Measurements from ENCODE around the gene UNC80.

Gene UNC80

GRCh38 chr2:209808521-209808920, 36.9 kb downstream of the UNC80 start:
- no peak for DNase-seq

- DNase-seq = no peak
These were observed 37.6 kb downstream of the UNC80 start for GRCh38 chr2:209809256-209809655.

GRCh38 chr2:209817844-209818271, 46.2 kb downstream of the UNC80 start:
- no peak for DNase-seq

GRCh38 chr2:209818939-209819338, 47.3 kb downstream of the UNC80 start:
- DNase-seq = no peak

GRCh38 chr2:209821806-209822205, 50.2 kb downstream of the UNC80 start:
- DNase-seq = peak in 1 of 3 donors; percentile 23

- DNase-seq = no peak
These were observed 51.9 kb downstream of the UNC80 start for GRCh38 chr2:209823484-209823883.

- DNase-seq = no peak
These were observed 52.8 kb downstream of the UNC80 start for GRCh38 chr2:209824391-209824790.

GRCh38 chr2:209830722-209831465, 59.3 kb downstream of the UNC80 start:
- no peak for DNase-seq

- no peak for DNase-seq
These were observed 63.1 kb downstream of the UNC80 start for GRCh38 chr2:209834767-209835166.

- DNase-seq = no peak
These were observed 68.8 kb downstream of the UNC80 start for GRCh38 chr2:209840434-209840833.

- peak in 1 of 3 donors; percentile 14 for DNase-seq
These were observed 74.0 kb downstream of the UNC80 start for GRCh38 chr2:209845666-209846065.

- DNase-seq = no peak
These were observed 93.2 kb downstream of the UNC80 start for GRCh38 chr2:209864716-209865295.

- DNase-seq = no peak
These were observed 96.8 kb downstream of the UNC80 start for GRCh38 chr2:209868271-209868994.

GRCh38 chr2:209870067-209870466, 98.4 kb downstream of the UNC80 start:
- DNase-seq = no peak

- DNase-seq = peak in 1 of 3 donors; percentile 0
These were observed 101.0 kb downstream of the UNC80 start for GRCh38 chr2:209872675-209873074.

GRCh38 chr2:209875270-209875669, 103.6 kb downstream of the UNC80 start:
- DNase-seq = no peak

- no peak for DNase-seq
These were observed 104.6 kb downstream of the UNC80 start for GRCh38 chr2:209876211-209876610.

GRCh38 chr2:209878701-209879100, 107.1 kb downstream of the UNC80 start:
- DNase-seq = no peak

- DNase-seq = no peak
These were observed 129.0 kb downstream of the UNC80 start for GRCh38 chr2:209900638-209901037.

- DNase-seq = no peak
These were observed 129.5 kb downstream of the UNC80 start for GRCh38 chr2:209901172-209901571.

GRCh38 chr2:209905691-209906090, 134.1 kb downstream of the UNC80 start:
- no peak for DNase-seq

GRCh38 chr2:209907746-209908145, 136.1 kb downstream of the UNC80 start:
- DNase-seq = no peak

- DNase-seq = no peak
These were observed 136.9 kb downstream of the UNC80 start for GRCh38 chr2:209908511-209908910.

- no peak for DNase-seq
These were observed 139.9 kb downstream of the UNC80 start for GRCh38 chr2:209911486-209911885.

Measured in suppressor macrophage treated with lipopolysaccharide for 1 hour (primary cell).